Ectodermal cell (in vitro differentiated cells): Measurements from ENCODE around the gene TBATA.

ENCODE experiments used
- H3K27ac ChIP-seq: 2 replicates; pipeline ENCODE4 v1.7.0; 2013; ENCODE audit warnings: mild to moderate bottlenecking, low read depth, low read length; ENCODE audit not compliant: insufficient read depth, poor library complexity, severe bottlenecking
- H3K27me3 ChIP-seq: 2 replicates; pipeline ENCODE4 v1.7.0; 2013; ENCODE audit warnings: mild to moderate bottlenecking, low read length; ENCODE audit not compliant: insufficient read depth, control insufficient read depth, poor library complexity, severe bottlenecking
- H3K36me3 ChIP-seq: one replicate; pipeline ENCODE4 v1.7.0; 2013; ENCODE audit warnings: low read length; ENCODE audit not compliant: control insufficient read depth, insufficient read depth
- H3K4me1 ChIP-seq: one replicate; pipeline ENCODE4 v1.7.0; 2013; ENCODE audit warnings: low read length; ENCODE audit not compliant: control insufficient read depth, insufficient read depth
- H3K4me3 ChIP-seq: 2 replicates; pipeline ENCODE4 v1.7.0; 2013; ENCODE audit warnings: low read depth, low read length, control low read depth; ENCODE audit not compliant: insufficient read depth
- H3K9me3 ChIP-seq: 2 replicates; pipeline ENCODE4 v1.7.0; 2013; ENCODE audit warnings: mild to moderate bottlenecking, low read length, moderate library complexity; ENCODE audit not compliant: control insufficient read depth
- WGBS, 2 experiments: methylation state at CpG; one replicate each; pipeline ENCODE4 v1.1.7; 2013; ENCODE audit warnings: missing lambda C conversion rate in 2 of 2; 5-methylcytosine and 5-hydroxymethylcytosine counted together

The TBATA gene

DNA sequence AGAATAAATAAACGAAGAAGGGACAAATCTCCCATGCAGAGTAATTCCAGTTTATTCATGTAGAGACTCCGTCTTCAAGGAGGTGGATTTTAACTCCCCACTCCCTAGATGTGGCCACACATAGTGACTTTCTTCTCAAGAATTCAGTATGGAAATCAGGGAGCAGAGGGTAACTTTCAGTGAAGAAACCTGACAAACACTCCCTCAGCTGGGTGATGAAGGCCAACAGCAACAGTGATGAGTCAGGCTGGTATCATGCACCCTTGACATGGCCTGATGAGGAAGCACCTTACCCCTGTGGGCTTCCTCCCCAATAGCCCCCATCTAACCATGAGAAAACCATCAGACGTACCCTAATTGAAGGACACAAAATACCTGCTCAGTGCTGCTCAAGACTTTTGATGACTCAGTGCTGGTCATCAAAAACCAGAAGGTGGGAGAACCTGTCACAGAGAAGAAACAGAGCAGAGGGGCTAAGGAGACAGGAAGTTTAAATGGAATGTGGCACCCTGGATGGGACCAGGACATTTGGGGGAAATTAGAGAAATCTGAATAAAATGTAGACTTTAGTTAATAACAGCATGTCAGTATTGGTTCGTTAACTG is 62.3 kb downstream of the TBATA start:
- 88 to 96% methylated on average over 4 of the region's 4 CpGs for WGBS, 2 experiments
- no peaks in the 10 kb centered on the region for H3K9me3 ChIP-seq
- H3K36me3 ChIP-seq = no peaks in the 10 kb centered on the region
- no peak overlapping the region for H3K27ac ChIP-seq
- no peaks in the 10 kb centered on the region for H3K27me3 ChIP-seq
- H3K4me3 ChIP-seq = no peak overlapping the region
- H3K4me1 ChIP-seq = no peaks in the 10 kb centered on the region
